ENCODE results near the gene YIF1A.

Gene YIF1A

GRCh38 chr11:66335531-66336233 lies 46.7 kb upstream of the YIF1A start:
- Histone ChIP-seq H3K4me1 (ENCODE audit: insufficient read depth, low read length) (no peaks in the 10 kb centered on the region), H2AFZ (ENCODE audit: low read depth, low read length) (no peak overlapping the region), H3K9ac (ENCODE audit: low read depth, low read length) (no peak overlapping the region), H3K36me3 (ENCODE audit: insufficient read depth, low read length) (peaks cover 40% of the 10 kb centered on the region), H3K9me3 (ENCODE audit: insufficient read depth, low read length, severe bottlenecking) (no peaks in the 10 kb centered on the region), H3K27me3 (ENCODE audit: insufficient read depth, low read length, poor library complexity) (no peaks in the 10 kb centered on the region), H3K79me2 (ENCODE audit: insufficient read depth, low read length) (no peaks in the 10 kb centered on the region), H3K4me2 (ENCODE audit: insufficient read depth, low read length) (no peak overlapping the region), H3K4me3 (ENCODE audit: low read depth in 1 of 2, low read length in 2 of 2) (no peak overlapping the region), H4K20me1 (ENCODE audit: insufficient read depth, low read length) (peaks cover 11% of the 10 kb centered on the region; the same call in 1 of the 2 replicates), H3K27ac (ENCODE audit: low read length) (no peak overlapping the region)
- no peak for DNase-seq
- no peak for ATAC-seq (ENCODE audit: insufficient read depth, low read depth)
- TF ChIP-seq, protein P1, sequence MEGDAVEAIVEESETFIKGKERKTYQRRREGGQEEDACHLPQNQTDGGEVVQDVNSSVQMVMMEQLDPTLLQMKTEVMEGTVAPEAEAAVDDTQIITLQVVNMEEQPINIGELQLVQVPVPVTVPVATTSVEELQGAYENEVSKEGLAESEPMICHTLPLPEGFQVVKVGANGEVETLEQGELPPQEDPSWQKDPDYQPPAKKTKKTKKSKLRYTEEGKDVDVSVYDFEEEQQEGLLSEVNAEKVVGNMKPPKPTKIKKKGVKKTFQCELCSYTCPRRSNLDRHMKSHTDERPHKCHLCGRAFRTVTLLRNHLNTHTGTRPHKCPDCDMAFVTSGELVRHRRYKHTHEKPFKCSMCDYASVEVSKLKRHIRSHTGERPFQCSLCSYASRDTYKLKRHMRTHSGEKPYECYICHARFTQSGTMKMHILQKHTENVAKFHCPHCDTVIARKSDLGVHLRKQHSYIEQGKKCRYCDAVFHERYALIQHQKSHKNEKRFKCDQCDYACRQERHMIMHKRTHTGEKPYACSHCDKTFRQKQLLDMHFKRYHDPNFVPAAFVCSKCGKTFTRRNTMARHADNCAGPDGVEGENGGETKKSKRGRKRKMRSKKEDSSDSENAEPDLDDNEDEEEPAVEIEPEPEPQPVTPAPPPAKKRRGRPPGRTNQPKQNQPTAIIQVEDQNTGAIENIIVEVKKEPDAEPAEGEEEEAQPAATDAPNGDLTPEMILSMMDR (IDR thresholded peaks at IDR 0.05; ENCODE audit: borderline replicate concordance, extremely low read depth, low read length, poor library complexity, severe bottlenecking) = no peak

- no peak for ATAC-seq (ENCODE audit: insufficient read depth, low read depth)
- Histone ChIP-seq H3K36me3 (ENCODE audit: insufficient read depth, low read length) (peaks cover 31% of the 10 kb centered on the region), H3K9ac (ENCODE audit: low read depth, low read length) (no peak overlapping the region), H4K20me1 (ENCODE audit: insufficient read depth, low read length) (peaks cover 11% of the 10 kb centered on the region; the same call in 1 of the 2 replicates), H3K4me3 (ENCODE audit: low read depth in 1 of 2, low read length in 2 of 2) (no peak overlapping the region), H3K9me3 (ENCODE audit: insufficient read depth, low read length, severe bottlenecking) (no peaks in the 10 kb centered on the region), H2AFZ (ENCODE audit: low read depth, low read length) (no peak overlapping the region), H3K27ac (ENCODE audit: low read length) (no peak overlapping the region), H3K4me1 (ENCODE audit: insufficient read depth, low read length) (no peaks in the 10 kb centered on the region), H3K27me3 (ENCODE audit: insufficient read depth, low read length, poor library complexity) (no peaks in the 10 kb centered on the region), H3K79me2 (ENCODE audit: insufficient read depth, low read length) (no peaks in the 10 kb centered on the region), H3K4me2 (ENCODE audit: insufficient read depth, low read length) (no peak overlapping the region)
- no peak for DNase-seq
- TF ChIP-seq, protein P1 (IDR thresholded peaks at IDR 0.05; ENCODE audit: borderline replicate concordance, extremely low read depth, low read length, poor library complexity, severe bottlenecking) = no peak
- TF ChIP-seq EZH2 (IDR thresholded peaks at IDR 0.05; ENCODE audit: borderline replicate concordance, low read depth, low read length, severe bottlenecking) = no peak
Measured at GRCh38 chr11:66334605-66335442, 45.9 kb upstream of the YIF1A start.

DNA sequence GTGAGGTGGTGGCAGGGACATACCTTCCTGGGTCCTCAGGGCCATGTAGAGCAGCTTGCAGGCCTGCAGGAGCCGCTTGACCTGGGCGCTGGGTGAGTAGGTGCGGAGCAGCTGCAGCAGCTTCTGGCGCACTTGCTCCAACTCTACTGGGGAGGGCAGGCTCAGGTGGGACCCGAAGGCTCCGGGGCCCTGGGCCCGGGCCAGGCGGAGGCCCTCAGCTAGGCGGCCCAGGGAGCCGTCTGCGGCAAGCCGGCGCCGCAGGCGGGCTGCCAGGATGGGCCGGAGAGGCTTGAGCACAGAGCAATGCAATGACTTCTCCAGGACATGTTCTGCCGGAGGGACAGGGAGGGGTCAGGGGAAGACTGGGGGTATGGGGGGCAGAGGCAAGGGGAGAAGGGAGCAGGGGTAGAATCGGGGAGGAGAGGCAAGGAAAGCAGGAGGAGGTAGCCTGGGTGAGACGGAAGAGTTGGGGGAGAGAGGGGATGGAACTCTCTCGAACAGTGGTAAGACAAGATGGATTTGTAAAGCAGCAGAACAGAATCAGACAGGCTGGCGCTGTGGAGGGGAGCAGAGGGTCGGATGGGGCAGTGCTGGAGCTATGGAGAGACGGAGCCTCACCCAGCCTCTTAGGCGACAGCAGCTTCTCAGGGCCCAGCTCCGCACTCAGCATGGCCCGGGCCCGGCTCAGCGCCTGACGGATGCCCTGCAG lies 45.1 kb upstream of the YIF1A start:
- TF ChIP-seq, protein P1 (IDR thresholded peaks at IDR 0.05; ENCODE audit: borderline replicate concordance, extremely low read depth, low read length, poor library complexity, severe bottlenecking) = no peak
- TF ChIP-seq EZH2 (IDR thresholded peaks at IDR 0.05; ENCODE audit: borderline replicate concordance, low read depth, low read length, severe bottlenecking) = no peak
- Histone ChIP-seq H3K4me2 (ENCODE audit: insufficient read depth, low read length) (no peak overlapping the region), H3K4me1 (ENCODE audit: insufficient read depth, low read length) (no peaks in the 10 kb centered on the region), H4K20me1 (ENCODE audit: insufficient read depth, low read length) (peaks cover 11% of the 10 kb centered on the region; the same call in 1 of the 2 replicates), H3K9ac (ENCODE audit: low read depth, low read length) (no peak overlapping the region), H3K27ac (ENCODE audit: low read length) (no peak overlapping the region), H3K27me3 (ENCODE audit: insufficient read depth, low read length, poor library complexity) (no peaks in the 10 kb centered on the region), H2AFZ (ENCODE audit: low read depth, low read length) (no peak overlapping the region), H3K9me3 (ENCODE audit: insufficient read depth, low read length, severe bottlenecking) (no peaks in the 10 kb centered on the region), H3K36me3 (ENCODE audit: insufficient read depth, low read length) (peaks cover 24% of the 10 kb centered on the region), H3K4me3 (ENCODE audit: low read depth in 1 of 2, low read length in 2 of 2) (no peak overlapping the region), H3K79me2 (ENCODE audit: insufficient read depth, low read length) (no peaks in the 10 kb centered on the region)
- DNase-seq (no peak), ATAC-seq (ENCODE audit: insufficient read depth, low read depth) (no peak)

All from DND-41 (cell line).